NCI-H226 (cell line): Measurements from ENCODE around the gene NTN3.

Experiments used
- DNase-seq: peaks from one replicate; pipeline ENCODE4 v3.0.0-alpha.2; 2015

Gene NTN3

DNA sequence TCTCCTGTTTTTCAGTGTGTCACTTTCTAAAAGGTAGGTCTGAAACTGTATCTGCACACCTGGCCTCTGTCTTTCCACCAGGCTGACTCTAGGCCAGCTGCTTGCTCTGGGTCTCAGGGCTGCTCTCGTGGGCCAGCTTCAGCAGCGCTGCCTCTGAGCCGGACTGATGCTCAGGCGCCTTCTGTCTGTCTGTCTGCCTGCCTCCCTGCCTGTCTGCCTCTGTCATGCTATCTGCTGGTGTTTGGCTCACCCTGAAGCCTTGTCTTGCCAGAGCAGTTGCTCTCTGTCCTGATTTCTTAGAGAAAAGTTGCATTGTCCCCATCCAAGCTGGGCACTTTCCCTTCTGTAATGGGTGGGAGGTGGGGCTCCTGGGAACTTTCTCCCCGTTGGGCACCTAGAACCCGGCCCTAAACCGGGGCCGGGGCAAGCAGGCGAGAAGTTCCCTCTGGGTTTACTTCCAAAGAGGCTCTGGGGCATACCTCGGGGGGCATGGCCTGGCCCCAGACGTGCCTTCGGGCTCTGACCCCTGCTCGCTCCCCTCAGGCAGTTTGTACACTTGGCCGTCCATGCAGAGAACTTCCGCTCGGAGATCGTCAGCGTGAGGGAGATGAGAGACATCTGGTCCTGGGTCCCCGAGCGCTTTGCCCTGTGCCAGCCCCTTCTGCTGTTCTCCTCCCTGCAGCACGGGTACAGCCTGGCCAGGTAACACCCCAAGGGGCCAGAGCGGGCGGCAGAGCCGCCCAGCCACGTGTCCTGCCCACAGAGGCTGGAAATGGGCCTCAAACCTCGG lies 26.8 kb downstream of the NTN3 start:
- no peak for DNase-seq

DNA sequence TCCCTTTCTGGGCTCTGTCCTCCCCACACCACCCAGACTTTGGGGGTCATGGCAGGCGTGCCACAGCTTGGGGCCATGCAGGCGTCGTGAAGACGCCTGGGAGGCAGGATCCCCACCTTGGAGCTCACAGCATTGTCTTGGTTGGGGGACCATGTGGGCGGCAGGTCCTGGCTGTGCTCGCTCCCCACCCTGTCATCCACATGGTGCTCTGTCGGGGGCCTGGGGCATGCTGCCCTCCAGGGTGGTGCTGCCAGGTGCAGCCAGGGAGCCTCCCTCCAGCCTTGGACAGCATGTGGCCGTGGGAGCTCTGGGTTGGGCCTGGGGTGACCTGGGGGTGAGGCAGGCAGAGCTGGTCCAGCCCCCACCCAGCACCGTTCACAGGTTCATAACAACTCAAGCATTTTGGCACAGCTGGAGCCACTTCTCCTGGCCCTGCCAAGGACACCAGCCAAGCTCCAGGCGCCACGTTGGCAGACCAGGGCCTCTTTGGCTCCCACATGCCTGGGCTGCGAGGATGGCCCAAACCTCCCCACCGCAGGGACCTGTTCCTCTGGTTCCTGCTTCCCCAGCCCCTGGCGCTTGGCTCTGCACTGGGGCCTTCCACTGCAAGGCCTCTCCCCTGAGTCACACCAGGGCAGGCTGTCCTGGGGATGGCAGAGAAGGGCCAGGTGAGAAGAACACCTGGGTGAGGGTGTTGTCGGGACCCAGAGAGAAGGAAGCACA lies 27.6 kb downstream of the NTN3 start:
- no peak for DNase-seq

DNA sequence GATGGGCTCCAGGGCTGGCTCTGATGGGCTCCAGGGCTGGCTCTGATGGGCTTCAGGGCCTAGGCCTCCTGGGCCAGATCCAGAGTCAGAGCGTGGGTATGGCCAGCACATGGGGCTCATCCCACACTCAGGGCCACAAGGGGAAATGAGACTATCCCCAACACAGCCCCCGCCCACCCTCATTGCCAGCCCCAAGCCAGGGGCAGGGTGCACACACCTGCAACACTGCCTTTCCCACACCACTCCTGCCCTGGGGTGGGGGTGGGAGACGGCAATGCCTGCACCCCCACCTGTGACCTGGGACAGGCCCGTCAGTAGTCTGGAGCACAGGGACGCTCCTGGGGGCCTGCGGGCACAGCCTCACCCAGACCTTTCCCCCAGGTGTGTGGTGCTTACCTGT lies 28.4 kb downstream of the NTN3 start:
- DNase-seq: no peak

DNA sequence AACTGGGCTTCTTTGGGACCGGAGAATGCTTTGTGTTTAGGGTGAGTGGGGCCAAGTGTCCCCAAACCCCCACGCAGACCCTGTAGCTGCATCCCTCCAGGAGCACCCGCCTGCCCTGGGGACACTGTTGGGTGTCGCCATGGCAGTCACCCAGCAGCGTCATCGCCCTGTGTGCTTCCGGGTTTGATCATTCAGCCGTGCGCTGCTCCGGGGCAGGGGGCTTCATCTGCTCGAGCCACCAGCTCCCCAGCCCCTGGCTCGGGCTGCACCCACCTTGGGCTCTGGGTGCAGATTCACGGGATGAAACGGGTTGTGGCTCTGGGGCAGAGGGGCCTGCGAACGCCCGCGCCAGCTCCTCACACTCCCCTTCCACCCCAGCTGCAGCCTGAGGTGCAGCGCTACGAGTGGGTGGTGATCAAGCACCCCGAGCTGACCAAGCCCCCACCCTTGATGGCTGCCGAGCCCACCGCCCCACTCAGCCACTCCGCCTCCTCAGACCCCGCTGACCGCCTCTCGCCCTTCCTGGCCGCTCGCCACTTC lies 28.9 kb downstream of the NTN3 start:
- no peak for DNase-seq

DNA sequence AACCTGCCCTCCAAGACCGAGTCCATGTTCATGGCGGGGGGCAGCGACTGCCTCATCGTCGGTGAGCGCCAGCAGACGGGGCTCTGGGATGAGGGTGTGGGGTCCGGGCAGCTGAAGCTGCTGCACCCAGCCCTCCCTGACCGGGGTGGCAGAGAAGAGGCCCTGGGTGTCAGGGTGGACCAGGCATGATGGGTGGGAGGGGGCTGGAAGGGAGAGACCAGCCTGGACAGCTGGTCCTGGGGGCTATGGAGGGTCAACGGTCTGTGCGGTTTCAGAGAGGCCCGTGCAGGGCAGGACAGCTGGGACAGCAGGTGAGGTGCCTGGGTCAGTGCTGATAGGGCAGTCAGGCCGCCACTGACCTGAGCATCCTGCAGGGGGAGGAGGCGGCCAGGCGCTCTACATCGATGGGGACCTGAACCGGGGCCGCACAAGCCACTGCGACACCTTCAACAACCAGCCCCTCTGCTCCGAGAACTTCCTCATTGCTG lies 29.4 kb downstream of the NTN3 start:
- DNase-seq: no peak

DNA sequence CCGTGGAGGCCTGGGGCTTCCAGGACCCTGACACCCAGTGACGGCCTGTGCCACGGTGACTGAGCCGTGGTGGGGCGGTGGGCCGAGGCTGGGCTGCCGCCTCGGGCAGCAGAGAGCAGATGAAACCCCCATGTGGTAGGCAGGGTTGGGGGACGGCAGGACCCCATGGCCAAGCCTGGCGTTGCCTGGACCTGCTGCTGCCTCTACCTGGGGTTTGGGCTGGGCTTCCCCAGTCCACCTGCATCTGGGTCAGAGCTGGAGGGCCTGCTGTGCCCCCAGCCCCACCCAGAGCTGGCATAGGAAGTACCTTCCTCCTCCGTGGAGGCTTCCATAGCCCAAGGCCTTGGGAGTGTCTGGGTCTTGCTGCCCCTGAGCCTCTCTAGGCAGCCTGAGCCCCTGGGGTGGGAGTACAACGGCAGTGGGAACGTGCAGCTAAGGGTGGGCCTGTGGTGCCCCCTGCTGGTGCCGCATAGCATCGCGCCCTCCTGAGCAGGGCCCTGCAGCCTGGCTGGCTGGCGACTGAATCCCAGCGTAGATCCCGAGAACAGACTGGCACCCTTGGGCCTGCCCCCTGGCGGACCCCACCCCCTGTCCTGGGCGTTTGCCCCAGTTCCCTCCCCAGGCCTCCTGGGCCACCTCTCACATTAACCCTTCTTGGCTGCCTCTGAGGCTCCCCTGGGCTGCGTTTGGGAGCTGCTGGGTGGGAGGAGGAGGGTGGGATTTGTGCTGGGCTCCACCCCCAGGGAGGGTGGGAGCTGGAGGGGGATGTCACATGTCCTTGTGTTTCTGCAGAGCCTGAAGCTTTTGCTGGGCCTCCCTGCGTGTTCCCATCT lies 30.0 kb downstream of the NTN3 start:
- peak; percentile 52 for DNase-seq

DNA sequence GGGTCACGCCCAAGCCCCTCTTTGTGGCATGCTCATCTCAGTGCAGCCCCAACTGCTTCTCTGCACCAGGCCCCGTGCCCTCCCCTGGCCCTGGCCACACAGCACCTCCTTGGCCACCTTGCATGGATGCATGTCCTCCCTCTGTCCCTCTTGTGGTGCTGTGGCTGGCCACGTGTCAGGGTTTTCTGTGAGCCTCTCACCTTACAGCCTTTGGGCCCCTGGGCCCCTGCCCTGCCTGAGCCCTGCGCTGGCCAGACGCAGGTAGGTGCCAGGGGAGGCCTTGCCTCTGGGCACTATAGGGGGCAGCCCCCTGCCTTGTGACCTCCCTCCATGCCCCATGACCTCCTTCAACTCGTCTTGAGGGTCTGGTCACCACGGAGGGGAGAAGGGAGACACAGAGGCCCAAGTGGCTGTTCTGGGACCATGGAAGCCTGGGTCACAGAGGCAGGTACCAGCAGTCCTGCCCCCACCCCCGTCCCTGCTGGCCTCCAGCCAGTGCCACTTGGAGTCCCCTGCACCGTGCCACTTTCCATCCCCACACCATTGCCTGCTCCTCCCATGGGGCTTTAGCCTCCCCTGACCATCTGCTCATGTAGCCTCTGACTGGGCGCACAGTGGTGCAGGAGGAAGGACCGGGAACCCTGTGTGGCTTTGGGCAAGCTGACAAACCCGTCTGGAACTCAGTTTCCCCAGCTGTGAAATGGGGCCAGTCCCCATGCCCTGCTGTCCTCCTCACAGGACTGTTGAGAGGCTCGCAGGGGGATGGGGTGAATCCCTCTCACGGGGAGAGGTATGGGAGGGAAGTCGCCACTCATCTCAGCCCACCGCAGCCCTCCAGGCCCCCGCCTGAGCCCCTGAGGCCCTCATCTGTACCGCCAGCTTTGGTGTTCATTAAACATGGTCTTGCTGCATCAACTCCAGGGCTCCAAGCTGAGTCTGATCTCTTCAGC lies 31.1 kb downstream of the NTN3 start:
- no peak for DNase-seq

DNA sequence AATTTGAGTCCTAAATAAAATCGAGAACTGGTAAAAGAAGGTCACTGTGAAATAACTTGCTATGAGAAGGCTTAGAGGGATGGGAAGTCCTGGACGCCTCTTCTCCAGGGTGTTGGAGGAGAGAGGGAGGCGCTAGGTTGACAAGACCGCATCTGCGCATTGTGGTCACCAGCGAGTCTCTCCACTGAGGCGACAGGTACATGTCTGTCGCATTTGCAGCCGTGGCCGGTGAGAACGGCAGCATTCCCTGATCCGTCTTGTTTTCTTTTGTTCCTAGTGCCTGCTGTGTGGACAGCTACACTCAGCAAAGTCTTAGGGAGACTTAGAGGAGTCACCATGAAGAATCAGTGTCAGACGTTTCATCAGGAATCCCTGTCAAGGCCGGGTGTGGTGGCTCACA lies 34.6 kb downstream of the NTN3 start:
- DNase-seq: no peak

DNA sequence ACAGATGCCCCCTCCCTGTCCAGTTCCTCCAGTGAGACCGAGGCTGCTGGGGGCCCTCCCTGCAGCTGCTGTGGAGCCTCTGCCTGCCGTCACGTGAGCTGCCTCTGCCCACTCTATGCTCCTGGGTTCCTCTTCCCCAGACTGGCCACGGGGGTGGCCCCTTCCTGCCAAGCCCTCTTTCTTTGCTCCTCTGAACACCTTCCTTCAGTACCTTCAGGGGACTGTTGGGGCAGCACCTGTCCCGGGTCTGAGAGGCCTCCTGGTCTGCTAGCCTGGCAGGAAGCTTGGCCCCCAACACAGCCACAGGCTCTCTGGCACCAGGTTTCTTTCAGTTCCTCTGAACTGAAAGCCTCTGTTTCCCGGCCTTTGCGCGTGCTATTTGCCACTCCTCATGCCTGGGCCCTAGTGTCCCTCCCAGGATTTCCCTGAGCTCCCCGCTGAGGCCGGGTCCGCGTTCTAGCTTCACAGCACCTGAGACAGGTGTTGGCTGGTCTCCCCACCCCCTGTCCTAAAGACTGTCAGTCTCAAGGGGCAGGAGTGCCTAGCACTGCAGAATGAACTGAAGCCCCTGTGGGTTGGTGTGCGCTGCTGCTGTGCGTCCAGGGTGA lies 36.1 kb downstream of the NTN3 start:
- DNase-seq: no peak

DNA sequence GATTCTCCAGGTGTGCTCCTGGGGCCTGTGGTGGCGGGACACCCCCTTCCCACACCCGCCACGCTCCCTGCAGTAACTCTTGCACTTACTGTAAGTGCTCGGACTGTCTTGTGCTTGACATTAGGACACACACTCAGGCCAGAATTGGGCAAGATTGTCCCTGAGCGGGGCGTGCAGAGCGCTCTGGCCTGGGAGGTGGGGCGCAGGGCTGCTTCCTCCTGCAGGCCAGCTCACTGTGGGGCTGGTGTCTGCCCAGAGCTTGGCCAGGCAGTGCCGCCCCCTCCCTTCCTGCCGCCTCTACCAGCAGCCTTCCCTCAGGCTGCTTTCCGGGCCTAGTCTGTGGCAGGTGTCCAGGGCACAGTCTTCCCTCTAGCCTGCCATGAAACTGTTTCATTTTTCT lies 36.6 kb downstream of the NTN3 start:
- no peak for DNase-seq

DNA sequence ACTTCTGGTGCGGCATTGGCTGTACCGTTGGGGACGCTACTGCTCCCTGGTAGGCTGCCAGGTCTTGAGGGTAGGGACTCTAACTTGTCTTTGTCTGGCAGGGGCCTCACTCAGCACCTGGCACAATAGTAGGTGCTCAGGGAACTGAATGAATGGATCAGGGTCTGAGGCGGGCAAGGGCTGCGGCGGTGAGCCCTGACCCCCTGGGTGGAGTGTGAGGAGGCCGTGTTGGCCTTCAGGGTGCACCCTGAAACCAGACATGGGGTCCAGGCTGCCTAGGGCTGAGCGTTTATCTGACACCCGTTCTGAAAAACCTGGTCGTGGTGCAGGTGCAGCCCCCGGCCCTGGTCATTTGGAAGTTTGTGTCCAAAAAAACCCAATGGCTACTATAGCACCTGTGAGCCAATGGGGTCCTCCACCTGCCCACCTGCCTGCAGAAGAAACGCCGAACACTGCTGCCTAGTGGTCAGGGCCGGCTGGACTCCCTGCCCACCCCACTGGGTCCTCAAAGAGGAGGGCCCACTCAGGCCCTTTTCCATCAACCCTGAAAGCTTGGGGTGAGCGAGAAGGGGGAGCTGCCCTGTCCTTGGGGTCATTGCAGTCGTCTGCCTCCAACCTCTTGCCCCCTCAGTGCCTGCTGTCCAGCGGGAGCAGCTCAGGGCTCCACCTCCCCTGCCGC lies 37.8 kb downstream of the NTN3 start:
- DNase-seq: no peak

DNA sequence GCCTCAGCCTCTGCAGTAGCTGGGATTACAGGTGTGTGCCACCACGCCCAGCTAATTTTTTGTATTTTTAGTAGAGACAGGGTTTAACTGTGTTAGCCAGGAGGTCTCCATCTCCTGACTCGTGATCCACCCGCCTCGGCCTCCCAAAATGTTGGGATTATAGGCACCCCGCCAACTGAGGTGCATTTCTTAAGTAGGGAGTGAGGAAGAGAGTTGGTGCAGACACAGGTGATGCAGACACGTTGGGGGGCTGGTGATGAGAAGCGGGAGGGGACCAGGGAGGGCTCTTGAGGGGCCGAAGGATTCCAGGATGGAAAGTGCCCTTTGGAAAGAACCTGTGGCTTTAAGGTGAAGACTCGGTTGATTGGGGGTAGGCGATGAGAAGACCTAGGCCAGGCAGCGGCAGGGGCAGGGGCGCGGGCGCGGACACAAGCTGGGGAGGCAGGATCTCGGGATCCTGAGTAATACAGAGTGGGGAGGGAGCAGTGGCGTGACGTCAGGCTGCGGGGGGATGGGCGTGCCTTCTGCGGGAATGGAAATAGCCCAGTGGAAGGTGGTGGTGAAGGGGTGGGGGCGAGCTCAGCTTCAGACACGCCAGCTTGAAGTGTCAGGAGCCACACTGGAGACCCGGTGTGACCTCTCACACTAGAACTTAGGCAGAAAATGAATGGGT lies 40.2 kb downstream of the NTN3 start:
- DNase-seq: no peak

DNA sequence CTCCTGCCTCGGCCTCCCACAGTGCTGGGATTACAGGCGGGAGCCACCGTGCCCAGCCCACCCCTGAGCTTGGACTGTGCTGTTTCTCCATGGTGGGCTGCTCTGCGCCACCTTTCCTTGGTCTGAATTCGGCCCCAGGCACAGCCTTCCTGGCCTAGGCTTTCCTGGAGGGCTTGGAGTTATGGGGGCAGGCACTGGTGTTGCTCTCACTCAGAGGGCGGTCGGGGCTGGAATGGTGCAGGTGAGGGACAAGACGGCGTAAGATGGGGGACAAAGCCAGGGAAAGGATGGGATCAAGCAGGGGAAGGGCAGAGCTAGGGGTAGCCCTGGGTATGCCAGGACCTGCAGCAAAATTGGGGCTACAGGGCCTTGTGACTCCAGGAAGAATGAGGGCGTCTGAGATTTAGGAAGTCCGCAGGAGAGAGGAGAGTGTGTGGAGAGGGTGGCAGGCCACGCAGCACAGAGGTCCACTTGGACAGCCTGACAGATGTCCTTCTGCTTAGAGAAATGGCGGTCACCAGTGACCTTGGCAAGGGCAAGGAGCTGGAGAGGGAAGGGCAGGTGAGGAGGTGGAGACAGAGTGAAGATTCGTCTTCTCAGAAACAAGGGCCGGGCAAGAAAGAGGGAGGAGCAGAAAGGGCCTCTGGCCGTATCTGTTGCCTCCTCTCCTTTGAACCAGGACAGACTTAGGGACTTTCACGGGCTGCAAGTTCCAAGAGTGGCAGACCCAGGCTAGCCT lies 41.1 kb downstream of the NTN3 start:
- no peak for DNase-seq

DNA sequence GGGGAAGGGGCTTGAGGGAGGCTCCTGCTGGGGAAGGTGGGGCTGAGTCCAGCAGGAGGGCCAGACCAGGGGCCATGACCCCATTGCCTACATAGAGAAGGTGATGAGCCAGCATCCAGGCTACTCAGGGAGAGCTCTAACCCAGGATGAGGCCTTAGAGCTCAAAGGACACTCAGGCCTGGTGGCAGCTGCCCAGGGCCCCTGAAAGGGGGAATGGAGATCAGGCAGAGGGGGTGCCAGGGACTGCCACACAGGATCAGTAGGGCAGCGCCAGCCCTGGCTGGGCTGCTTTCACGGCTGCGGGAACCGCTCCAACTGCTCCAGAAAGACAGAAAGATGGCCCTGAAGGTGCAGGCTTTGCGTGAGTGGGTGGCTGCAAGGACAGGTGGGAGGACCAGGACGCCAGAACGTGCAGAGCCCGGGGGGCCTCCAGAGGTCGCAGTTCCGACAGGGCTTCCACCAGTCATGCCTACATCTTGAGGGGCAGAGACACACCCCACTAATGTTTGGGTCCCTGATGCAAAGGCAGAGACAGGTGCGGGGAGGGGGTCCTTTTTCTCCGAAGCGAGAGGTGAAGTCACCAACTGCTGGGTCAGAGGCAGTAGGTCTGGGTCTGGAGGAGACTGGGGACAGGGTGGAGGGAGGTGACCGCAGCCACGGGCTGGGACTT lies 41.8 kb downstream of the NTN3 start:
- DNase-seq: no peak

DNA sequence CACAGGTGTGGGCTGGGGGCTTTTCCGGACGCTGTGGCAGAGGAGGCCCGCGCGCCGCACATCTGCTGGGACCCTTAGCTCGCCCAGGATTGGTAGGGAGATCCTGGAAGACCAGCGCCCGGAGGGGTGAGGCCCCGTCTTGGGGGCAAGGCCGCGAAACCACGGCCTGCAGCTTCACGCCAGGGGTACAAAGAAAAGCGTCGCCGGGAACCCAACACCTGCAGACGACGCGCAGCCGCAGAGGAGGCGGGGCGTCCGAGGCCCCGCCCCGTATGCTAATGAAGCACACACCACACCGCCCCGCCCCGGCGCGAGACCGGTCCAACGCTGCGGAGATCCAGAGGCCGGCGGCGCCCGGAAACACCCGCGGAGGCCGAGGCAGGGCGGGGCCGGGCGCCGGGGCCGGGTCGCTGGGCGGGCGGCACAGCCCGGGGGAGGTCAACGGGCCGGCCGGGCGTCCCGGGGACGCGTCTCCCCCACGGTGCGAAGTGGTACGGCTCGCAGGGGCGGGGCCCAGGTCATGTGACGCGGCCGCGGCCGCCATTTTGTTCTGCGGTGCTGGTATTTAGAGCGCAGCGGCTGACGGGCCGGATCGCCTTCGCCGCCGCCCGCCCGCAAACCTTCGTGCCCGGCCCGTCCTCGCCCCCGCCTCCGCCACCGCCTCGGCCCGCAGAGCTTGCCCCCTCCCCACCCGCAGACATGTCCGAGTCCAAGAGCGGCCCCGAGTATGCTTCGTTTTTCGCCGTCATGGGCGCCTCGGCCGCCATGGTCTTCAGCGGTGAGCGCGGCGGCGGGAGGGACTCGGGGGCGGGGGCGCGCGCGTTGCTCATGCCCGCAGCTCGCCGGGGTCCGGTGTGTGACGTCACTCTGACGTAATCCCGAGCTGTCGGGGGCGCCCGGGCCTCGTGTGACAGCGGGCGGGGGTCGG lies 42.6 kb downstream of the NTN3 start, which contains the start of gene ATP6V0C:
TSS of gene ATP6V0C (plus strand) at position 548 of the 928 bp plus-strand sequence. CDS start at position 700, 152 bp downstream.
- peak; percentile 82 for DNase-seq

DNA sequence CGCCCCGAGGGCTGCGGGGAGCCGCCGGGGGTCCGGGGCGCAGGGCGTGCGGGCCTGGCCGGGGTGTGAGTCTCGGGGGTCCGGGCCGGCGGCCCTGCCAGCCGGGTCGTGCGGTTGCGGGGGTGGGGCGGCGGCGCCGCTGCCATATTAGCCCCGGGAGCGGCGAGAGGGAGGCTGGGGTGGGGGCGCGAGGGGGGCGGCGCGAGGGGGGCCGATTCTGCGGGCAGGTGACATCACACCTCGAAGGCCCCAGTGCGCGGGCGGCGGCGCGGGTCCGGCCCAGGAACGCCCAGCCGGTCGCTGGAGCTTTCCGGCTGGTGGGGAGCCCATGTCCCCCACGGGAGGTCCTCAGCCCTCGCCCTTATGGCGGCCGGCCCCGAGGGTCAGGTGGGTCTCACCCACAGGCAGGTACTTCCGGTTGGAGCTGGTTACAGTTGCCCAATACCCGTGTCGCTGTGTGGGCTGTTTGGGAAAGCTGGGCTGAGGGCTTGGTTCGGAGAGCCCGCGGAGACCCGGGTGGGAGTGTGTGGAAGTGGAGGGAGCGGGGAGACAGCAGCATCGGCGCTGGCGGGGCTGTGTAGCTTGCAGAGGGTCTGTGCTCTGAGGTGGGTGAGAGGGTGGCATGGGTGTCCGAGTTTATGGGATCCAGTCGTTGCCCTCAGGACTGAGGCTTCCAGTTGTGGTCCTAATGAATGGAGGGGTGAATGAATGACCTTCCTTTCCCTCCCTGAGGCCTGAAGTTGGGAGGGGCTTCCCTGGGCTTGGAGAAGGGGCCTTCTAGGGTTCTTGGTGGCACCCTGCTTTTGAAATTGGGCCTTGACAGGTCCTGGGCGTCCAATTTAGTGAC lies 43.5 kb downstream of the NTN3 start:
- DNase-seq: no peak
